CD14-positive monocyte (primary cell): ENCODE data around the gene CYP26A1. TPM values are rescaled to one million over a fixed set of nuclear protein-coding genes. Genes with fewer than 3 reads are reported as not detected.

Experiments
- DNase-seq, 3 donors: peaks; one replicate each; pipeline ENCODE4 v3.0.0-alpha.2; 2011 to 2022
- H2AFZ ChIP-seq: 2 replicates; pipeline ENCODE4 v1.6.0; 2012; ENCODE audit warnings: mild to moderate bottlenecking, low read depth, low read length, inconsistent platforms; ENCODE audit not compliant: insufficient read depth, poor library complexity, severe bottlenecking
- H3K27ac ChIP-seq, 2 donors: 1 replicate in 1 of 2; 2 replicates in 1 of 2; pipeline ENCODE4 v1.5.1; 2012 to 2013; ENCODE audit warnings: low read length in 2 of 2, control low read depth in 1 of 2, inconsistent platforms in 1 of 2, low read depth in 1 of 2, mild to moderate bottlenecking in 1 of 2
- H3K27me3 ChIP-seq, 2 donors: one replicate each; pipeline versions ENCODE4 v1.6.0 to v1.6.1; 2011 to 2013; ENCODE audit warnings: low read length in 2 of 2; ENCODE audit not compliant: control insufficient read depth in 2 of 2, insufficient read depth in 2 of 2
- H3K36me3 ChIP-seq, 2 donors: replicated peaks in 1 of 2; 1 replicate in 1 of 2; 2 replicates in 1 of 2; pipeline versions ENCODE4 v1.5.1 to v1.6.1; 2012 to 2013; ENCODE audit warnings: low read length in 2 of 2, control low read depth in 1 of 2, inconsistent platforms in 1 of 2, mild to moderate bottlenecking in 1 of 2; ENCODE audit not compliant: insufficient read depth in 2 of 2, control insufficient read depth in 1 of 2
- H3K4me1 ChIP-seq, 2 donors: 1 replicate in 1 of 2; 2 replicates in 1 of 2; pipeline versions ENCODE4 v1.5.1 to v1.6.1; 2012 to 2013; ENCODE audit warnings: low read length in 2 of 2, control low read depth in 1 of 2, inconsistent platforms in 1 of 2, mild to moderate bottlenecking in 1 of 2, moderate library complexity in 1 of 2; ENCODE audit not compliant: insufficient read depth in 2 of 2, control insufficient read depth in 1 of 2
- H3K4me2 ChIP-seq: replicated peaks from 2 replicates; pipeline ENCODE3; 2012; ENCODE audit warnings: low read length, moderate library complexity, mild to moderate bottlenecking; ENCODE audit not compliant: poor library complexity, severe bottlenecking; ENCODE audit errors: extremely low read depth
- H3K4me3 ChIP-seq, 3 experiments: fragments of 200-600 bp in 1 of 3; sonication (generic) in 1 of 3; replicated peaks in 1 of 3; 1 replicate in 2 of 3; 2 replicates in 1 of 3; pipeline ENCODE4 v1.5.1; 2011 to 2013; ENCODE audit warnings: low read length in 3 of 3, mild to moderate bottlenecking in 3 of 3, control low read depth in 2 of 3, low read depth in 2 of 3, inconsistent platforms in 1 of 3, moderate library complexity in 1 of 3
- H3K79me2 ChIP-seq: 2 replicates; pipeline ENCODE4 v1.6.0; 2012; ENCODE audit warnings: mild to moderate bottlenecking, control low read depth, inconsistent platforms, low read length, moderate library complexity; ENCODE audit not compliant: insufficient read depth
- H3K9ac ChIP-seq: 2 replicates; pipeline ENCODE4 v1.6.0; 2017; ENCODE audit warnings: low read length, mild to moderate bottlenecking; ENCODE audit not compliant: insufficient read depth, poor library complexity, severe bottlenecking
- H3K9me3 ChIP-seq, 2 donors: replicated peaks in 1 of 2; 1 replicate in 1 of 2; 2 replicates in 1 of 2; pipeline versions ENCODE4 v1.5.1 to v1.6.1; 2012 to 2013; ENCODE audit warnings: low read length in 2 of 2, control low read depth in 1 of 2; ENCODE audit not compliant: control insufficient read depth in 1 of 2, insufficient read depth in 1 of 2
- H4K20me1 ChIP-seq: 2 replicates; pipeline ENCODE4 v1.6.0; 2012; ENCODE audit warnings: mild to moderate bottlenecking, low read length, control low read depth, moderate library complexity; ENCODE audit not compliant: insufficient read depth
- H3K27ac Mint-ChIP-seq, 7 donors: one replicate each; pipeline ENCODE4 v1.8.0; 2020; ENCODE audit warnings: mild to moderate bottlenecking in 7 of 7, mixed read lengths in 7 of 7, moderate library complexity in 6 of 7, inconsistent platforms in 2 of 7
- H3K27me3 Mint-ChIP-seq, 3 donors: one replicate each; pipeline ENCODE4 v1.8.0; 2021 to 2022; ENCODE audit warnings: low read depth in 3 of 3, mild to moderate bottlenecking in 3 of 3, mixed read lengths in 3 of 3, moderate library complexity in 3 of 3, inconsistent platforms in 1 of 3
- H3K36me3 Mint-ChIP-seq, 2 donors: one replicate each; pipeline ENCODE4 v1.8.0; 2020; ENCODE audit warnings: mixed read lengths in 2 of 2, inconsistent platforms in 1 of 2, mild to moderate bottlenecking in 1 of 2
- H3K4me1 Mint-ChIP-seq: one replicate; pipeline ENCODE4 v1.8.0; 2020; ENCODE audit warnings: mild to moderate bottlenecking, mixed read lengths
- H3K4me3 Mint-ChIP-seq, 2 donors: one replicate each; pipeline ENCODE4 v1.8.0; 2020; ENCODE audit warnings: mild to moderate bottlenecking in 2 of 2, mixed read lengths in 2 of 2, moderate library complexity in 1 of 2
- H3K9me3 Mint-ChIP-seq, 7 donors: one replicate each; pipeline ENCODE4 v1.8.0; 2020 to 2022; ENCODE audit warnings: mixed read lengths in 7 of 7, mild to moderate bottlenecking in 6 of 7, moderate library complexity in 6 of 7, inconsistent platforms in 2 of 7
- WGBS: methylation state at CpG from one replicate; pipeline ENCODE4 v1.1.5; 2013; ENCODE audit warnings: missing lambda C conversion rate; ENCODE audit not compliant: insufficient coverage; 5-methylcytosine and 5-hydroxymethylcytosine counted together
- intact Hi-C, 2 donors: fragments of 100-400 bp; cut with micrococcal nuclease; formaldehyde crosslinking; loops; one replicate each; pipeline versions ENCODE4 v1.15.0 to v1.15.1; 2023
- polyA plus RNA-seq, 3 donors: library from polyadenylated mRNA; depleted of rRNA in 1 of 3; unstranded in 2 of 3; stranded (reverse) in 1 of 3; fragments of 300-500 nt in 2 of 3; fragments of >200 nt in 1 of 3; fragmentation: Illumina TruSeq in 2 of 3; gene quantifications; 1 replicate in 2 of 3; 2 replicates in 1 of 3; pipeline ENCODE4 v1.2.3, GENCODE V29; 2012 to 2021
- TF ChIP-seq, protein P1 (sequence below): fragments of 200-600 bp; IDR thresholded peaks from one replicate; pipeline ENCODE4 v1.8.0; 2022; ENCODE audit warnings: antibody characterized with exemption, mild to moderate bottlenecking

CYP26A1 gene
- polyA plus RNA-seq, 3 donors: not detected

DNA sequence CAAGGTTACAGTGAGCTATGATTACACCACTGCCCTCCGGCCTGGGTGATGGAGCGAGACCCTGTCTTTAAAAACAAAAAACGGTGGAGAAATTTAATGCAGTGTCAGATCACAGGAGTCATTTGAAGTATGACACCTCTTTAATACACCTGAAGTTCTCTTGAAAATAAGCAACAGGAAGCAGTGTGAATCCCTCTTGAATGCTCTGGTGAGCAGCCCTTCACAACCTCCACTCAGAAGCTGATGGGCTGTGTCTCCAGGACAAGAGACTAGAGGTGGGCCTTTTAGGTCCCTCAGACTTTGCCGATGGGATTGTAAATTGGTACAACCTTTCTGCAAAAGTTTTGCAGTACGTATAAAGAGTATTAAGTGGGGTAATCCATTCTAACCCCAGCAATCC lies 50.1 kb downstream of the CYP26A1 start:
- peaks cover 13 to 33% (median 27%) of the 10 kb centered on the region in 7 donors for H3K9me3 Mint-ChIP-seq
- Histone ChIP-seq H3K27me3 (no peaks in the 10 kb centered on the region), H3K79me2 (no peaks in the 10 kb centered on the region), H3K4me3 (no peak overlapping the region), H3K4me1 (peaks cover 4 to 6% of the 10 kb centered on the region in 2 donors), H3K4me2 (no peak overlapping the region), H3K27ac (no peak overlapping the region), H2AFZ (no peak overlapping the region), H3K36me3 (no peaks in the 10 kb centered on the region), H4K20me1 (no peaks in the 10 kb centered on the region), H3K9me3 (peaks cover 23 to 29% of the 10 kb centered on the region in 2 donors), H3K9ac (no peak overlapping the region)
- H3K27me3 Mint-ChIP-seq: peaks cover 0 to 13% (median 7%) of the 10 kb centered on the region in 3 donors
- WGBS: 100% methylated on average over 1 of the region's 5 CpGs
- DNase-seq: no peak
- H3K27ac Mint-ChIP-seq: no peak overlapping the region
- intact Hi-C loops: no loop called here
- H3K4me3 Mint-ChIP-seq: no peak overlapping the region
- no peaks in the 10 kb centered on the region for H3K36me3 Mint-ChIP-seq
- TF ChIP-seq, protein P1, sequence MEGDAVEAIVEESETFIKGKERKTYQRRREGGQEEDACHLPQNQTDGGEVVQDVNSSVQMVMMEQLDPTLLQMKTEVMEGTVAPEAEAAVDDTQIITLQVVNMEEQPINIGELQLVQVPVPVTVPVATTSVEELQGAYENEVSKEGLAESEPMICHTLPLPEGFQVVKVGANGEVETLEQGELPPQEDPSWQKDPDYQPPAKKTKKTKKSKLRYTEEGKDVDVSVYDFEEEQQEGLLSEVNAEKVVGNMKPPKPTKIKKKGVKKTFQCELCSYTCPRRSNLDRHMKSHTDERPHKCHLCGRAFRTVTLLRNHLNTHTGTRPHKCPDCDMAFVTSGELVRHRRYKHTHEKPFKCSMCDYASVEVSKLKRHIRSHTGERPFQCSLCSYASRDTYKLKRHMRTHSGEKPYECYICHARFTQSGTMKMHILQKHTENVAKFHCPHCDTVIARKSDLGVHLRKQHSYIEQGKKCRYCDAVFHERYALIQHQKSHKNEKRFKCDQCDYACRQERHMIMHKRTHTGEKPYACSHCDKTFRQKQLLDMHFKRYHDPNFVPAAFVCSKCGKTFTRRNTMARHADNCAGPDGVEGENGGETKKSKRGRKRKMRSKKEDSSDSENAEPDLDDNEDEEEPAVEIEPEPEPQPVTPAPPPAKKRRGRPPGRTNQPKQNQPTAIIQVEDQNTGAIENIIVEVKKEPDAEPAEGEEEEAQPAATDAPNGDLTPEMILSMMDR: no peak
- H3K4me1 Mint-ChIP-seq: peaks cover 8% of the 10 kb centered on the region

GRCh38 chr10:93124580-93125318 lies 51.1 kb downstream of the CYP26A1 start:
- Histone ChIP-seq H3K27ac (no peak overlapping the region), H3K36me3 (no peaks in the 10 kb centered on the region), H3K4me2 (no peak overlapping the region), H3K4me3 (no peak overlapping the region), H4K20me1 (no peaks in the 10 kb centered on the region), H3K4me1 (peaks cover 4 to 6% of the 10 kb centered on the region in 2 donors), H3K79me2 (no peaks in the 10 kb centered on the region), H3K27me3 (no peaks in the 10 kb centered on the region), H3K9me3 (peaks cover 23 to 29% of the 10 kb centered on the region in 2 donors), H2AFZ (no peak overlapping the region), H3K9ac (no peak overlapping the region)
- intact Hi-C loops: no loop called here
- Mint-ChIP-seq H3K4me3 (peak overlapping the region in 1 of 2 donors; percentile 6), H3K36me3 (no peaks in the 10 kb centered on the region), H3K9me3 (peaks cover 15 to 40% (median 28%) of the 10 kb centered on the region in 7 donors), H3K27me3 (peaks cover 0 to 10% (median 7%) of the 10 kb centered on the region in 3 donors), H3K27ac (no peak overlapping the region), H3K4me1 (peaks cover 8% of the 10 kb centered on the region)
- DNase-seq: no peak
- 50% methylated on average over 3 of the region's 6 CpGs for WGBS
- TF ChIP-seq, protein P1: no peak
